RWPE2 (cell line): Measurements from ENCODE around the gene MZT2B.
"Not testable (repeated sequence)": the region's sequence is repeated elsewhere in the genome, so short reads cannot be mapped to it uniquely, and the experiment has no call there.

Experiments
- ATAC-seq: fragments of 200-7000 bp; cut with Tn5 transposase; 3 replicates; pipeline ENCODE4 v1.9.1; 2021; ENCODE audit warnings: low read depth
- DNase-seq: peaks from one replicate; pipeline ENCODE4 v3.0.0-alpha.2; 2020; ENCODE audit warnings: low spot score
- H3K27ac ChIP-seq: fragments of 450-650 bp; 2 replicates; pipeline ENCODE4 v1.5.1; 2017; ENCODE audit warnings: mild to moderate bottlenecking; ENCODE audit not compliant: poor library complexity, severe bottlenecking
- H3K27me3 ChIP-seq: fragments of 250-450 bp; sonication (Bioruptor Pico); 2 replicates; pipeline ENCODE4 v1.5.1; 2021; ENCODE audit warnings: mild to moderate bottlenecking, moderate library complexity; ENCODE audit not compliant: insufficient read depth, poor library complexity, severe bottlenecking
- H3K36me3 ChIP-seq: fragments of 250-450 bp; sonication (Bioruptor Pico); 2 replicates; pipeline ENCODE4 v1.5.1; 2020; ENCODE audit warnings: low read depth, mild to moderate bottlenecking, moderate library complexity
- H3K4me1 ChIP-seq: fragments of 250-450 bp; sonication (Bioruptor Pico); 2 replicates; pipeline ENCODE4 v1.5.1; 2021; ENCODE audit warnings: mild to moderate bottlenecking, moderate library complexity; ENCODE audit not compliant: insufficient read depth, poor library complexity, severe bottlenecking
- H3K4me3 ChIP-seq: fragments of 250-450 bp; sonication (Bioruptor Pico); 2 replicates; pipeline ENCODE4 v1.5.1; 2021; ENCODE audit warnings: mild to moderate bottlenecking, moderate library complexity; ENCODE audit not compliant: severe bottlenecking
- H3K9me3 ChIP-seq: fragments of 250-450 bp; sonication (Bioruptor Pico); 2 replicates; pipeline ENCODE4 v1.5.1; 2021; ENCODE audit warnings: mild to moderate bottlenecking, moderate library complexity; ENCODE audit not compliant: severe bottlenecking
- TF ChIP-seq, protein P1 (sequence below): fragments of 450-650 bp; IDR thresholded peaks from one replicate; pipeline ENCODE4 v1.5.1; 2017; ENCODE audit warnings: mild to moderate bottlenecking, moderate library complexity; ENCODE audit not compliant: poor library complexity, severe bottlenecking

Gene MZT2B

DNA sequence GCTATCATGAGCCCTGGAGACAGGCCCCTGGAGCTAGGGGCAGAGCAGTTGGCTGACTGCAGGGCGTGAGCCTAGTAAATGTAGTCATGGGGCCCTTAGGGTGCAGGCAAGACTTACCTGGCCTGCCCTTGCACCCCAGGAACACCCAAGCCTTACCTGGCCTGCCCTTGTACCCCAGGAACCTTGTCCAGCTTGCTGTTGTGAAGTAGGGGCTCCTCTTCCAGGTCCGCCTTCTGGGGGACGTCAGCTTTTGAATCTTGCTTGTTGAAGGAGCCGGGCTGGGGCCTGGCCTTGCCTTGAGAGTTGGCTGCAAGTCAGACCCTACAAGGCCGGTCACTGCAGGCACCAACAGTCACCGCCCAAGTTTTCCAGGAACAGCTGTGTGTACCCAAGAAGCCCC is 41.1 kb upstream of the MZT2B start:
- not testable (repeated sequence) for H3K36me3 ChIP-seq, DNase-seq, H3K4me1 ChIP-seq, H3K9me3 ChIP-seq, H3K27me3 ChIP-seq, H3K4me3 ChIP-seq, ATAC-seq, H3K27ac ChIP-seq

DNA sequence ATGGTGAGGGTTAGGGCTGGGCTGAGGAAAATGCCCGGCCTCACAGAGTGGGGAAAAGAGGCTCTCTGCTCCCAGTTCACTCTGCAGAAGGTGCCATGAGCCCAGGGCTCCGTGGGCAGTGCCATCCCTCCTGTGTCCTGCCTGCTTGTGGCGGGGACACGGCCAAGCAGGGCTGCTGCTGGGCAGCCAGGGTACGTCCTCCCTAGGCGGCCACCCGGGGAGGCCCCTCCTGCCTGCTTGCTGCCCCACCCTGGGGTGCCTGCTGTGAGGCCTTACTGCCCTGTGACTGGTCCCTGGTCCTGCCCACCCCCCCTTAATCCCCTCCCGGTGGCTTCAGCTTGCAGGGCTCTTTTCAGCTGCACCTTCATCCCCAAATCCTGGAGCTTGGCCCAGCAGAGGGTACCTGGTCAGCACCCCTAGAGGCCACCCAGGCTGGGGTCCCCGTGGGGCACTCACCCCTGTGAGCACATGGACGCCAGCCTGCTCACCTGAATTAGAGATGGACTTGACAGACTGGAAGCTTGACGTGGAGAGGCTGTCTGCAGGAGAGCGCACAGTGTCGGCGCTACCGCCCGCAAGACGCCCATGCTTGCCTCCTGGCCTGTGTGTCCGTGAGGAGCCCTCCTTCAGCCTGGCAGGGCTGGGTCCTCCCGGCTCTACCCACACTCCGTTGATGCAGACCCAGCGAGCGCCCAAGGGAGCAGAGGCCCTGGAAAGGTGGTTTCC is 40.3 kb upstream of the MZT2B start:
- not testable (repeated sequence) for H3K36me3 ChIP-seq, H3K4me1 ChIP-seq, DNase-seq, ATAC-seq, H3K27me3 ChIP-seq, H3K9me3 ChIP-seq, H3K4me3 ChIP-seq, H3K27ac ChIP-seq

DNA sequence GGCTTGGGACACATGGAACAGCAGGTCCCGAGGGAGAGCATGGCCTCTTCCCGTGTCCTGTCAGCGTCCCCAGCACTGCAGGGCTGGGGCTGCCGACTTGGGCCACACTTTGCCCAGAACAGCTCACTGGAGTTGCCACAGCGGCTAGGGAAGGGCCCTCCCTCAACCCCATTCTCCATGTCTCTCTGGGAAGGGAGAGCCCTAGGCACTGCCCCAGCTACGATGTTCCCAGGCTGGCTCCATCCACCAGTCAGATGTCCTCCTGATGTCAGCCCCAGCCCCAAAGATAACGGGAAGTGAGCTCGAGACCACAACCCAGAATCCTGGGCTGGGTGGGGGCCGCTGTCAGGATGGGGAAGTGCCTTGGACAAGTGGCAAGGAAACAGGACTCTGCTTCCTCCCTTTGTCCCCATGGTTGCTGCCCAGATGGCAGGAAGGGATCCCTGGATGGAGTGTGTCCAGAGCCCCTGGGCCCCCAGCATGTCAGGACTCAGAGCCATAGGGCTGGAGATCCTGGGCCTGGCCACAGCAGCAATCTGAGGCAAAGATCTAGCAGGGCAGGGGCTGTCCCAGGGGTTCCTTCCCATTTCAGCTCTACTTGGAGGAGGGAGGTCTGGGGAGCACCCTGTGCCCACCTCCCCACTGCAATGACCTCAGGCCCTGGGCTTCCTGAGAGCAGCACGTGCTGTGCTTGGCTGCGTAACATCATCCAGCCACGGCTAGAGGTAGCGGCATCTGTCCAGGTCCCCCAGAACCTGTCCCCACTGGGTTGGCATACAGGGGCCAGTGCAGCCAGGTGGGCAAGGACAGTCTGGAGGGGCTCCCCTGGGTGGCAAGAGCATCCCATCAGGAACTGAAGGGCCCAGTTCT is 39.4 kb upstream of the MZT2B start:
- not testable (repeated sequence) for H3K27ac ChIP-seq, H3K4me1 ChIP-seq, H3K36me3 ChIP-seq, H3K9me3 ChIP-seq, H3K27me3 ChIP-seq, ATAC-seq, DNase-seq, H3K4me3 ChIP-seq

DNA sequence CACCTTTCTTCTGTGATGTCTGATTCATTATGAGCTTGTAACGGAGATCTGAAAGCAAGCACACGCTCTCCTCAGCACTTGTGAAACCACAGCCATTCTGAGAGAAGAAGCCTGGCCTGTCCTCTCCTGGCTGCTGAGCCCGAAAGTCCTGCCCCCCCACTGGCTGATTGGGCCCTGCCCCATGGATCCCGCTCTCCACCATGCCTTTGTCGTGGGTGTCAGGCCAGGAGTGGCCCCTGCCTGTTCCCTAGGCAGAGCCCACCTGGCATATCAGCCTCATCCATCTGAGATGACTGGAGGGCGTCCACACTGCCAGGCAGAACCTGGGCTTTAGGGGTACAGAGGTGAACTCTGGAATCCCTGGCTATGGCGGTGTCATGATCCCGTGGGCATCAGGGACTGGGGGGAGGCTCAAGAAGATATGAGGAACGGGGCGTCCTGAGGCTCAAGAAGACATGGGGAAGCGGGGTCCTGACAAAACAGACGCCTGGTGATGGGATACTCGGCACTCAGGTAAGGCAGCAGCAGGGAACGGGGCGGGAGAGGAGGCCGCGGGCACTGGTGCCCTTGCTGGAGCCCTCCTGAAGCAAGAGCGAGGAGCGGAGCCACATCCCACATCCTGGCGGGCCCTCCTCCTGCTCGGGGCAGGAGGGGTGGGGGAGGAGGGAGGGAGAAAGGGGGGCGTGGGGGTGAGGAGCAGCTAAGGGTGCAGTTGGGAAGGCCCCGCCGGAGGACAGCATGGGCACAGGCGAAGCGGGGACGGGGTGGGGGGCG is 38.6 kb upstream of the MZT2B start:
- not testable (repeated sequence) for H3K4me3 ChIP-seq, ATAC-seq, H3K9me3 ChIP-seq, H3K27ac ChIP-seq, H3K27me3 ChIP-seq, H3K36me3 ChIP-seq, H3K4me1 ChIP-seq
- peak; percentile 38 for DNase-seq

DNA sequence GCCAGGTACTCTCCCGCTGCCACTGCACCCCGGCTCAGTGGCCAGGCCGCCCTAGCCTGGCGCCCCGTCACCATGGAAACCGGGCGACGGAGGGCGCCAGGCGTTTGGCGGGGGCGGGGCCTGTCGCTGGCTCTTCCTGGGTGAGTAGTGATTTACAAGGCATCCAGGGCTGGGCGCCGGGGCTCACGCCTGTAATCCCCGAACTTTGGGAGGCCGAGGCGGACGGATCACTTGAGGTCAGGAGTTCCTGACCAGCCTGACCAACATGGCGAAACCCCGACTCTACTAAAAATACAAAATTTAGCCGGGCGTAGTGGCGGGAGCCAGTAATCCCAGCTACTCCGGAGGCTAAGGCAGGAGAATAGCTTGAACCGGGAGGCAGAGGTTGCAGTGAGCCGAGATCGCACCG is 37.1 kb upstream of the MZT2B start, which contains the start of gene CCDC74B:
Gene CCDC74B, minus strand, starts transcription at position 107 of the 409 bp plus-strand sequence. CDS start 116 bp downstream, outside the sequence.
- H3K27me3 ChIP-seq, H3K36me3 ChIP-seq, H3K4me1 ChIP-seq, H3K9me3 ChIP-seq, H3K27ac ChIP-seq: not testable (repeated sequence)
- H3K4me3 ChIP-seq, result peak within 1 kb of the TSS; percentile 25
- ATAC-seq, result peak; percentile 76
- DNase-seq, result peak; percentile 40

DNA sequence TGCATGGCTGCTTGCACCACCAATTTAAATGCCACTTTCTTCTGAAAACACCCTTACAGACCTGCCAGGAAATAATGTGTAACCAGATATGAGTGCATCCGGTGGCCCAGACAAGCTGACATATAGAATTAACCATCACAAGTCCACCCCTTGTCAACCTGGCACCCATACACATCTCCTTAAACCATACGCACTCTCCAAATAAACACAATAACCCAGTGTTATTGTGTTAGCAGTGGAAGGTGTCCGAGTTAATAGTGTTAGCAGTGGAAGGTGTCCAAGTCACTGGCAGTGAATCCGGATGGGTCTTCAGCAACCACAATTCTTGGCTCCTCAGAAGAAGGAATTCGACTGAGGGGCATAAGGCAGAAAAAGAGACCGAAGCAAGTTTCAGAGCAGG is 33.5 kb upstream of the MZT2B start:
- not testable (repeated sequence) for ATAC-seq

DNA sequence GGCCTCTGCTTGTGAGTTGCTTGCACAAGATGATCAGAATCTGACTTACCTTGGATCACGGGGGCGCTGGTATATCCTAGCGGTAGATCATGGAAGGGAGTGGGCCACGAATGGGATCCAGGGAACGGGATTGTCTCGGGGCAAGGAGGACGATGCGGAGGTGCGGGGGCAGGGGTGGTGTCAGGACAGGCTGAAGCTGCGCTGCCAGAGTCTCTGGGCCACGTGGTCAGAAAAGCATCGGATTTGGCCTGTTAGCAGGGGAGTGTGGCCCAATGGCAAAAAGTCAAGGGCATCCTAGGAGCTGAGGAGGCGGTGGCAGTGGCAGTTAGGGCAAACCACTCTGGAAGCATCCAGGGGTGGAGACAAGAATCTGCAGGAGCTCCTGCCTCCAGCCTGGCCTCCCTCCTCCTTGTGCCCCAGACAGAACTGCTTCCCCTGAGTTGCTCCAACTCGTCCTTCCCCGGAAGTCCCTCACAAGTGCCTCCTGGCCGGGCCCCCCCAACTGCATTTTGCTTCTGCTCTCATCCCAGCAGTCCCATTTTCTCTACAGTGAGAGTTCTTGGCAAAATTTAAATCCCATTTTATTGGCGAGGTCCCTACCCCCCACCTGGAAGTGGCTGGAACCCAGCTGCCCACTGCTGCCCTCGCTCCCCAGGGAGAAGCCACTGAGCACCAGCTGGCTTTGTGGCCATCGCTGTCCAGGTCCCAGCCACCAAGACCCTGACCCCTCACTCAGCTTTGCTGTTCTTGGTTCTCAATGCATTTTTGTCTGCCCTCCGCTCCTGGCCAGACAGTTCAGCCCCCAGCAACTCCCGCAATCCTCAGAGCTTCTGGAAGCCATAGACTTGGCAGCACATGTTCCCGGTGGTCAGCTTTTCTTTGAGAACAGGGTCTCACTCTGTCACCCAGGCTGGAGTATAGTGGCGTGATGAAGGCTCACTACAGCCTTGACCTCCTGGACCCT is 31.6 kb upstream of the MZT2B start:
- ATAC-seq (no peak; the same call in 2 of the 3 replicates), DNase-seq (peak; percentile 52)
- Histone ChIP-seq H3K4me3 (no peak overlapping the region), H3K27ac (no peak overlapping the region), H3K36me3 (no peaks in the 10 kb centered on the region), H3K27me3 (no peaks in the 10 kb centered on the region), H3K4me1 (no peaks in the 10 kb centered on the region), H3K9me3 (no peaks in the 10 kb centered on the region)
- TF ChIP-seq, protein P1, sequence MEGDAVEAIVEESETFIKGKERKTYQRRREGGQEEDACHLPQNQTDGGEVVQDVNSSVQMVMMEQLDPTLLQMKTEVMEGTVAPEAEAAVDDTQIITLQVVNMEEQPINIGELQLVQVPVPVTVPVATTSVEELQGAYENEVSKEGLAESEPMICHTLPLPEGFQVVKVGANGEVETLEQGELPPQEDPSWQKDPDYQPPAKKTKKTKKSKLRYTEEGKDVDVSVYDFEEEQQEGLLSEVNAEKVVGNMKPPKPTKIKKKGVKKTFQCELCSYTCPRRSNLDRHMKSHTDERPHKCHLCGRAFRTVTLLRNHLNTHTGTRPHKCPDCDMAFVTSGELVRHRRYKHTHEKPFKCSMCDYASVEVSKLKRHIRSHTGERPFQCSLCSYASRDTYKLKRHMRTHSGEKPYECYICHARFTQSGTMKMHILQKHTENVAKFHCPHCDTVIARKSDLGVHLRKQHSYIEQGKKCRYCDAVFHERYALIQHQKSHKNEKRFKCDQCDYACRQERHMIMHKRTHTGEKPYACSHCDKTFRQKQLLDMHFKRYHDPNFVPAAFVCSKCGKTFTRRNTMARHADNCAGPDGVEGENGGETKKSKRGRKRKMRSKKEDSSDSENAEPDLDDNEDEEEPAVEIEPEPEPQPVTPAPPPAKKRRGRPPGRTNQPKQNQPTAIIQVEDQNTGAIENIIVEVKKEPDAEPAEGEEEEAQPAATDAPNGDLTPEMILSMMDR, result no peak

More for the DNA sequence above, 33.5 kb upstream of the MZT2B start:
- not testable (repeated sequence) for DNase-seq, H3K4me3 ChIP-seq, H3K27me3 ChIP-seq, H3K9me3 ChIP-seq, H3K36me3 ChIP-seq, H3K27ac ChIP-seq, H3K4me1 ChIP-seq

DNA sequence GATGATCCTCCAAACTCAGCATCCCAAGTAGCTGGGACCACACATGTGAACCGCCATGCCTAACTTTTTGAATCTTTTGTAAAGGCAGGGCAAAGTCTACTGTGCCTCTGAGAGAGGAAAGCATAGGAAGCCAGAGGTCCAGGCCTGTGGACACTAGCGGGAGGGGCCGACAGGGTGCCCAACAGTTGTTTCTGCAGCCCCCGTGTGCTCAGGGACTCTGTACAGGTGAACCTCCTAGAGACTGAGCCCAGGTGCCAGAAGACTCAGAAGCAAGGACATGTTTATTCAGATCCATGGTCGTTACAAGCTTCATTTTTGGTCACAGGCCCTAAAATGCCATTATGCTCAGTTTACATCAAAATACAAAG is 30.9 kb upstream of the MZT2B start:
- H3K4me1 ChIP-seq, ATAC-seq, H3K27me3 ChIP-seq, H3K4me3 ChIP-seq, H3K9me3 ChIP-seq, H3K27ac ChIP-seq, H3K36me3 ChIP-seq: not testable (repeated sequence)
- DNase-seq, result peak; percentile 27

DNA sequence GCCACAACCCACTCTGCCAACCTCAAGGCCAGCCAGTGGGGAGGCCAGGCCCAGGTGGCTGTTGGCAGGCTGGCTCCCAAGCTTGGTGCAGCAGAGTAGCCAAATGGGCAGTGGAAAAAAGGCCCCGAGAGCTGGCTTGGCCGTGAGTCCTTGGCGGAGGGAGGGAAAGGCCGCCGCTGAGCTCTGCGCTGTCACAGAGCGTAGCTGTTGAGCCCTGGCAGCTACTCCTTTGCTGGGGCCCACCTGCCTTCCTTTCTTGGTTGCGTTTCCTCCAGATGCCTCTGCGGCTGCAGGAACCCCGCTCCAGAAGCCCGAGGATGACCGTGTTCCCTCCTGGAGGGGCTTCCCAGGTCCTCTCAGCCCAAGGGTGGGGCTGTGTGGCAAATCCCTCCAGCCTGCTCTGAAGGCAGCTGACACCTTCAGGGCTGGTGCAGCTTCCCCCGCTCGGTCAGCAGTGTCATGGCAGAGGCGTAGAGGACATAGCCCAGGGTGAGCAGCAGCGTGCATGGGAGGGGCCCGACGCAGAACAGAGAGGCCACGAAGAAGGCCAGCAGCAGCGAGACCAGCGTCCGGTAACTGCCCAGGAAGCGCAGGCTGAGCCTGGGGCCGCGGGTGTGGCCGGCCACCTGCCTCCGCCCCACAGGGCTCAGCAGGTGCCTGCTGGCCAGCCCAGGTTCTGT is 29.8 kb upstream of the MZT2B start:
- DNase-seq, H3K4me3 ChIP-seq, H3K36me3 ChIP-seq: not testable (repeated sequence)

More for the DNA sequence above, 29.8 kb upstream of the MZT2B start:
- H3K9me3 ChIP-seq, ATAC-seq, H3K27ac ChIP-seq, H3K4me1 ChIP-seq, H3K27me3 ChIP-seq: not testable (repeated sequence)
